ENCODE results near the gene CFAP43.
"Not testable (repeated sequence)": the region's sequence is repeated elsewhere in the genome, so short reads cannot be mapped to it uniquely, and the experiment has no call there.

The CFAP43 gene

DNA sequence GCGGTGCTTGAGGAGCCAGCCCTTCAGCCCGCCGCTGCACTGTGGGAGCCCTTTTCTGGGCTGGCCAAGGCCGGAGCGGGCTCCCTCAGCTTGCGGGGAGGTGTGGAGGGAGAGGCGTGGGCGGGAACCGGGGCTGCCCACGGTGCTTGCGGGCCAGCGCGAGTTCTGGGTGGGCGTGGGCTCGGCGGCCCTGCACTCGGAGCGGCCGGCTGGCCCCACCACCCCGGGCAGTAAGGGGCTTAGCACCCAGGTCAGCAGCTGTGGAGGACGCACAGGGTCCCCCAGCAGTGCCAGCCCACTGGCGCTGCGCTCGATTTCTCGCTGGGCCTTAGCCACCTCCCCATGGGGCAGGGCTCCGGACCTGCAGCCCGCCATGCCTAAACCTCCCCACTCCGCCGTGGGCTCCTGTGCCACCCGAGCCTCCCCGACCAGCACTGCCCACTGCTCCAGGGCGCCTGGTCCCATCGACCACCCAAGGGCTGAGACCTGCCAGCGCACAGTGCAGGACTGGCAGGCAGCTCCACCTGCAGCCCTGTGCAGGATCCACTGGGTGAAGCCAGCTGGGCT is 13.0 kb upstream of the CFAP43 start:
- in situ Hi-C loops (cut with HindIII; ENCODE audit: low sequenced_read_pairs): no loop called here
- H3K4me3 ChIP-seq (ENCODE audit: low read depth, low read length): no peak overlapping the region
- no peak for DNase-seq (ENCODE audit: low read depth, low spot score)
- TF ChIP-seq, protein P1, sequence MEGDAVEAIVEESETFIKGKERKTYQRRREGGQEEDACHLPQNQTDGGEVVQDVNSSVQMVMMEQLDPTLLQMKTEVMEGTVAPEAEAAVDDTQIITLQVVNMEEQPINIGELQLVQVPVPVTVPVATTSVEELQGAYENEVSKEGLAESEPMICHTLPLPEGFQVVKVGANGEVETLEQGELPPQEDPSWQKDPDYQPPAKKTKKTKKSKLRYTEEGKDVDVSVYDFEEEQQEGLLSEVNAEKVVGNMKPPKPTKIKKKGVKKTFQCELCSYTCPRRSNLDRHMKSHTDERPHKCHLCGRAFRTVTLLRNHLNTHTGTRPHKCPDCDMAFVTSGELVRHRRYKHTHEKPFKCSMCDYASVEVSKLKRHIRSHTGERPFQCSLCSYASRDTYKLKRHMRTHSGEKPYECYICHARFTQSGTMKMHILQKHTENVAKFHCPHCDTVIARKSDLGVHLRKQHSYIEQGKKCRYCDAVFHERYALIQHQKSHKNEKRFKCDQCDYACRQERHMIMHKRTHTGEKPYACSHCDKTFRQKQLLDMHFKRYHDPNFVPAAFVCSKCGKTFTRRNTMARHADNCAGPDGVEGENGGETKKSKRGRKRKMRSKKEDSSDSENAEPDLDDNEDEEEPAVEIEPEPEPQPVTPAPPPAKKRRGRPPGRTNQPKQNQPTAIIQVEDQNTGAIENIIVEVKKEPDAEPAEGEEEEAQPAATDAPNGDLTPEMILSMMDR (IDR thresholded peaks at IDR 0.05; ENCODE audit: low read depth, low read length): no peak

DNA sequence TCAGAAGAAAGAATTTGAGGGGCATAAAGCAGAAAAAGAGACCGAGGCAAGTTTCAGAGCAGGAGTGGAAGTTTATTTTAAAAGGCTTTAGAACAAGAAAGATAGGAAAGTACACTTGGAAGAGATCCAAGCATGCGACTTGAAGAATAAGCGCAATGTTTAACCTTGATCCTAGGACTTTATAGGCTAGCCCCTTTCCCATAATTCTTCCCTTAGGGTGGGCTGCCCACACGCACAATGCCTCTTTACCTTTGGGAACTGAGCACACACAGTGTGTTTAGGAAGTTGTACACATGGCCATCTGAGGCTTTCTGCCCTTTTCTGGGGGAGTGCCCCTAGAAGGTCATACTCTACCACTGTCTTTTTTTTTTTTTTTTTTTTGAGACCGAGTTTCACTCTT is 11.3 kb upstream of the CFAP43 start:
- no peak overlapping the region for H3K4me3 ChIP-seq (ENCODE audit: low read depth, low read length)
- DNase-seq (ENCODE audit: low read depth, low spot score): no peak
- TF ChIP-seq, protein P1 (IDR thresholded peaks at IDR 0.05; ENCODE audit: low read depth, low read length): no peak
- in situ Hi-C loops (cut with HindIII; ENCODE audit: low sequenced_read_pairs): no loop called here

DNA sequence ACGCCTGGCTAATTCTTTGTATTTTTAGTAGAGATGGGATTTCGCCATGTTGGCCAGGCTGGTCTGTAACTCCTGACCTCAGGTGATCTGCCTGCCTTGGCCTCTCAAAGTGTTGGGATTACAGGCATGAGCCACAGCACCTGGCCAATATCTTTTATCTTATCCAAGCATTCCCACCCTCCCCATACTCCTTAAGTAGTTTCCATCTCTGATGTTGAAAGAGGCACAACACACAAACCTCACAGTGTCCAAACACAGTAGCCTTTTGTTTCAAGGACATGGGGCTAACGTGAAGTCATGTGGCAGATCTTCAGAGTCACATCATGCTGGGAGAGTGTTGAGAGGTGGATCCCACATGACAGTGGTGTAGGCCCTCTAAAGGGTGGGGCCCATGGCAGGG is 10.8 kb upstream of the CFAP43 start:
- in situ Hi-C loops (cut with HindIII; ENCODE audit: low sequenced_read_pairs); DNase-seq (ENCODE audit: low read depth, low spot score); H3K4me3 ChIP-seq (ENCODE audit: low read depth, low read length): not testable (repeated sequence)

DNA sequence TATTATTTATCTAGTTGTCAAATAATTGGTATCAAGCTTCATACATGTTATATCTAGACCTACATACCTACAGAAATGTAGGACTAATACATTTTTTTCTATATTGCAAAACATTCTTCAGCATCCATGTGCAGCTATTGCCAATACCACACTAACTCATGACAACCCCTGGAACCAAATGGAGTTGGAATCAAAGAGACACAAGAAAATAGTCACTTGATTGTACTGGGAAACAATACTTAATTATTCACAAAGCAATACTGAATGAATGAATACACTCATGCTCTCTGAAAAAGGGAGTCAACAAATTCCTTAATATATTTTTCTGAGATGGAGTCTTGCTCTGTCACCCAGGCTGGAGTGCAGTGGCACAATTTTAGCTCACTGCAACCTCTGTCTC is 10.4 kb upstream of the CFAP43 start:
- no peak for DNase-seq (ENCODE audit: low read depth, low spot score)
- in situ Hi-C loops (cut with HindIII; ENCODE audit: low sequenced_read_pairs): no loop called here
- TF ChIP-seq, protein P1 (IDR thresholded peaks at IDR 0.05; ENCODE audit: low read depth, low read length): no peak
- H3K4me3 ChIP-seq (ENCODE audit: low read depth, low read length): no peak overlapping the region

DNA sequence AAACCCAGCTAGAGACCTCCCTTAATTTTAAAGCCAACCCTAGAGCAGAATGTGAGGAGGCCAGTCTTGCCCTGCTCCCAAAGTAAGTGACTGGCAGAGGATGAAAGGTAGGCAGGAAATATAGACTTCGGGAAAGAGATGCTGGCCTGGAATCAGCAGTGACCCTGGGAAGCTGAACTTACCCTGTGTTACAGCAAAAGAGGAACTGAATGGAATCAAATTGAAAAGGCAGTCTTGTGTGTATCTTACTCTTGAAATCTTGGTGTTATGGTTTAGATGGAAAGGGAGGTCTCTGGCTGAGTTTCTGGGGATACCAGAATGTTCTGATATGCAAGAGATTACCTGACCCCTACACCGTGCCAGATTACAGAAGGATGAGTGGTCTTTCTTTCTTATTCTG is 7.9 kb upstream of the CFAP43 start:
- no peak for DNase-seq (ENCODE audit: low read depth, low spot score)
- no peak overlapping the region for H3K4me3 ChIP-seq (ENCODE audit: low read depth, low read length)
- in situ Hi-C loops (cut with HindIII; ENCODE audit: low sequenced_read_pairs): no loop called here
- TF ChIP-seq, protein P1 (IDR thresholded peaks at IDR 0.05; ENCODE audit: low read depth, low read length): no peak

DNA sequence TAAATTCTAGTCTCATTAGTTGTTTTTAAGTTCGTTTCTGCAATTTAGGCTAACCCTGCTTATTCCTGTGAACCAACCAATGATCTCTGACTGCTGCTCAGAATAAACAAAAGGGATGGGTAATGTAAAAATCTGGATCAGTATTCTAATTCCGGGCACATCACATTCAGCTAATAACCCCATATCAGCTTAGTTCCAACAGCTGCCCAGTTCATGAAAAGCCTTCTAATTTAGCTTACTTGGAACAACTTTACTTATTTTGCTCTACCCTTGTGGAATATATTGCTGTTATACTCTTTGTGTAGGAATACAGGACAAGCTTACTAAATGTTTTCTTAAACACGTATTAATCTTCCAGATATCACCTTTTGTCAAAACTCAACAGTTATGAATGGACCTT is 3.6 kb upstream of the CFAP43 start:
- DNase-seq (ENCODE audit: low read depth, low spot score): no peak
- in situ Hi-C loops (cut with HindIII; ENCODE audit: low sequenced_read_pairs): no loop called here
- TF ChIP-seq, protein P1 (IDR thresholded peaks at IDR 0.05; ENCODE audit: low read depth, low read length): no peak
- H3K4me3 ChIP-seq (ENCODE audit: low read depth, low read length): no peak overlapping the region

DNA sequence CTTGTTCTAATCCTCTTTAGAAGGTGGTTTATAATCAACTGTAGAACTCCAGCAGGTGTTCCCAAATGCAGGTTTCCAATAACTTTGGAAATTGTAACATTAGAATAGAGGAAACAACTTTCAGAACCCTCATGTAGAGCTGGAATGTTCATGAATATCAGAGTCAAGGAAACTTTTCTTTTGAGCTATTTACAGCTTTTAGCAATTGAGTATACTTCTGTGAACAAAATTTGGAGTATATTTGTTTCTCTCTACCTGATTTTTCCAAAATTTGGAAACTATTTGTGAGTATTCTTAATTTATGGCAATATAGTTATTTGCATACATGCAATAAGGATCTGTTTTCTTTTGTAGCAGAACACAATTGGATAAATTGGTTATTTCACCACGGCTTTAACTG is 2.8 kb upstream of the CFAP43 start:
- in situ Hi-C loops (cut with HindIII; ENCODE audit: low sequenced_read_pairs): no loop called here
- TF ChIP-seq, protein P1 (IDR thresholded peaks at IDR 0.05; ENCODE audit: low read depth, low read length): no peak
- H3K4me3 ChIP-seq (ENCODE audit: low read depth, low read length): no peak overlapping the region
- no peak for DNase-seq (ENCODE audit: low read depth, low spot score)

Measured in astrocyte of the spinal cord (primary cell).